HEK293 (cell line): Measurements from ENCODE around the gene TMPRSS6.

ENCODE experiments used
- ATF2 ChIP-seq: fragments of 450-650 bp; formaldehyde crosslinking; IDR thresholded peaks from 2 replicates; pipeline ENCODE4 v1.5.1; 2016; ENCODE audit warnings: missing biosample characterization, missing genetic modification characterization, low read depth
- CTCF ChIP-seq: fragments of 450-650 bp; formaldehyde crosslinking; IDR thresholded peaks from 2 replicates; pipeline ENCODE4 v1.5.1; 2016; ENCODE audit warnings: missing biosample characterization, missing genetic modification characterization
- KLF8 ChIP-seq: fragments of 450-650 bp; formaldehyde crosslinking; IDR thresholded peaks from 2 replicates; pipeline ENCODE4 v1.5.1; 2016; ENCODE audit warnings: missing biosample characterization, missing genetic modification characterization
- PATZ1 ChIP-seq: fragments of 450-650 bp; formaldehyde crosslinking; IDR thresholded peaks from 2 replicates; pipeline ENCODE4 v1.5.1; 2016; ENCODE audit warnings: missing biosample characterization, missing genetic modification characterization
- PRDM2 ChIP-seq: fragments of 450-650 bp; formaldehyde crosslinking; IDR thresholded peaks from 2 replicates; pipeline ENCODE4 v1.5.1; 2016; ENCODE audit warnings: missing biosample characterization, missing genetic modification characterization, borderline replicate concordance
- ZBTB11 ChIP-seq: fragments of 450-650 bp; formaldehyde crosslinking; conservative IDR thresholded peaks from 2 replicates; pipeline ENCODE4 v1.5.1; 2016; ENCODE audit warnings: low read depth, missing biosample characterization, missing genetic modification characterization
- ZNF416 ChIP-seq: fragments of 450-650 bp; formaldehyde crosslinking; IDR thresholded peaks from 2 replicates; pipeline ENCODE4 v1.5.1; 2016; ENCODE audit warnings: missing biosample characterization, missing genetic modification characterization
- ZSCAN16 ChIP-seq: fragments of 450-650 bp; formaldehyde crosslinking; IDR thresholded peaks from 2 replicates; pipeline ENCODE4 v1.5.1; 2016; ENCODE audit warnings: missing biosample characterization, missing genetic modification characterization

- TF ChIP-seq ZBTB11 (no peak), PATZ1 (tag by site-specific recombination) (no peak), KLF8 (tag by site-specific recombination) (no peak), ZNF416 (tag by site-specific recombination) (no peak), CTCF (no peak), ZSCAN16 (tag by site-specific recombination) (no peak), PRDM2 (no peak), ATF2 (tag by site-specific recombination) (no peak)
These were observed 80.5 kb downstream of the TMPRSS6 start for GRCh38 chr22:37028692-37029674.
